ENCODE measurements around the gene TIMP2. TPM values are rescaled to one million over a fixed set of nuclear protein-coding genes. Genes with fewer than 3 reads are reported as not detected.

The TIMP2 gene
- total and polyA plus RNA-seq, 2 of the 4 experiments (the other 2 are of a cell fraction): 43.9 to 416 TPM

GRCh38 chr17:78826421-78826820 is 98.8 kb downstream of the TIMP2 start:
- H3K9me1 ChIP-seq (ENCODE audit: insufficient read depth, low read length): peaks cover 23% of the 10 kb centered on the region
- H2AK9ac ChIP-seq (replicated peaks; ENCODE audit: low read depth, low read length, poor library complexity): no peak overlapping the region
- no peak overlapping the region for H2AK5ac ChIP-seq (ENCODE audit: low read depth, low read length)
- intact Hi-C loops (cut with micrococcal nuclease) (loop anchor here (10.0 kb wide), 1 partner anchor 332 kb away; no protein-coding TSS in a partner anchor), in situ Hi-C loops (cut with MboI; ENCODE audit: low sequenced_read_pairs) (no loop called here), dilution Hi-C loops (cut with HindIII; ENCODE audit: low sequenced_read_pairs, unreplicated experiment) (no loop called here)
- H3K23ac ChIP-seq (ENCODE audit: low read depth, low read length): no peak overlapping the region
- H2AFZ ChIP-seq (replicated peaks; ENCODE audit: low read length, poor library complexity): no peak overlapping the region
- H2BK15ac ChIP-seq (ENCODE audit: low read depth, low read length): no peak overlapping the region
- H3K4me1 ChIP-seq (ENCODE audit: control insufficient read depth, insufficient read depth, low read length): peaks cover 16% of the 10 kb centered on the region
- no peak overlapping the region for H3K9ac ChIP-seq (ENCODE audit: low read depth, low read length)
- no peak overlapping the region for H4K8ac ChIP-seq (ENCODE audit: low read depth in 2 of 2, low read length in 2 of 2)
- H3K18ac ChIP-seq (ENCODE audit: low read depth, low read length): no peak overlapping the region
- peaks cover 48% of the 10 kb centered on the region for H3K36me3 ChIP-seq (ENCODE audit: control insufficient read depth, insufficient read depth, low read length)
- peaks cover 32 to 79% of the 10 kb centered on the region in 2 experiments for H3K79me1 ChIP-seq (ENCODE audit: low read depth in 1 of 2, low read length in 2 of 2)
- ChIA-PET CTCF (no interaction called here), POLR2A (ENCODE audit: unreplicated experiment) (interaction anchor here (0.6 kb wide), 1 partner anchor 14 kb away, joined by 3 read pairs; the partner anchor contains the start of gene USP36)
- H3K4ac ChIP-seq (ENCODE audit: low read depth, low read length): peak overlapping the region; percentile 40; the same call in 1 of the 2 replicates
- H3K27me3 ChIP-seq (ENCODE audit: control insufficient read depth, insufficient read depth, low read length): no peaks in the 10 kb centered on the region
- BruUV-seq (replicated peaks): no TSS peak
- DNase-seq (peak; percentile 53), ATAC-seq (ENCODE audit: low read depth) (no peak)
- peaks cover 32% of the 10 kb centered on the region for H4K20me1 ChIP-seq (ENCODE audit: insufficient read depth, low read length)
- WGBS, 2 experiments (ENCODE audit: extremely low coverage in 2 of 2, insufficient read length in 1 of 2): 100% methylated on average over 1 of the region's 5 CpGs; no CpG with 5 or more reads in 1 of the 2 experiments
- H3K9me3 ChIP-seq (ENCODE audit: control insufficient read depth, insufficient read depth, low read length): no peaks in the 10 kb centered on the region
- H4K5ac ChIP-seq (ENCODE audit: low read depth, low read length): no peak overlapping the region
- no peak overlapping the region for H2BK20ac ChIP-seq (ENCODE audit: low read depth, low read length)
- no peak for TF ChIP-seq MAFK (IDR thresholded peaks at IDR 0.05; ENCODE audit: low read depth, low read length)
- no peak for TF ChIP-seq CHD1 (IDR thresholded peaks at IDR 0.05; ENCODE audit: low read depth, low read length)
- no peak for TF ChIP-seq ELK1 (IDR thresholded peaks at IDR 0.05; ENCODE audit: borderline replicate concordance, low read depth, low read length)
- TF ChIP-seq NFE2L2 (IDR thresholded peaks at IDR 0.05; ENCODE audit: low read depth, low read length): no peak
- peak; percentile 42; the same call in 1 of the 2 replicates for TF ChIP-seq CEBPB (IDR thresholded peaks at IDR 0.05; ENCODE audit: low read depth, low read length)
- TF ChIP-seq MXI1 (IDR thresholded peaks at IDR 0.05; ENCODE audit: borderline replicate concordance, low read depth, low read length): no peak
- peak overlapping the region; percentile 53 for H2BK5ac ChIP-seq (ENCODE audit: low read depth, low read length, poor library complexity, severe bottlenecking)
- H3K14ac ChIP-seq (replicated peaks; ENCODE audit: low read depth, low read length): no peak overlapping the region
- no peak overlapping the region for H3K27ac ChIP-seq (ENCODE audit: insufficient read depth, low read length)
- no peak overlapping the region for H3K56ac ChIP-seq (ENCODE audit: extremely low read depth, insufficient read depth, low read length)
- H3K4me2 ChIP-seq (ENCODE audit: low read depth, low read length): no peak overlapping the region
- no peak overlapping the region for H3K4me3 ChIP-seq (ENCODE audit: insufficient read depth, low read depth, low read length)
- no peak overlapping the region for H4K91ac ChIP-seq (ENCODE audit: insufficient read depth, low read depth, low read length)
- peak overlapping the region; percentile 14; the same call in 1 of the 2 replicates for H2BK120ac ChIP-seq (ENCODE audit: low read depth, low read length)
